Stimulated activated CD4-positive, alpha-beta T cell treated with anti-CD3 and anti-CD28 coated beads, TNF-alpha, amount 100 ng/mL, for 1 hour (primary cell): ENCODE measurements around the gene KLHL30.

Experiments
- DNase-seq, 3 donors: peaks; one replicate each; pipeline ENCODE4 v3.0.0-alpha.2; 2020; ENCODE audit warnings: low read depth in 3 of 3, low spot score in 1 of 3

Gene KLHL30

DNA sequence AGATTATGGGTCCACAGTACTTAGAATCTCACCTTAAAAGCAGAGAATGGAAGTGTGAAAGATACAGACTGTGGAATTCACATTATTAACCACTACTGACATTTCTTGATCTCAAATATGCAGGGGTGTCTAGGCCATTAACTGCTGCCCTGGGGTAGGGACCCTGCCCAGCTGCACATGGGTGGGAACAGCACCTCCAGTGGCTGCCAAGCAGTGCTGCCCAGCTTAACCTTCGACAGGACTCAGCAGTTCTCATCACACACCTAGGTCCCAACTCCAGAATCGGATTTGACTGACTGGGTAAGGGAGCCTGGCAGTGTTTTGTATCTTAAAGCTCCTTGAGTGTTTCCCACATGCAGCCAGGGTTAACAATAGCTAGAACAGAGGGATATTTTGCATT lies 35.2 kb downstream of the KLHL30 start:
- no peak for DNase-seq

DNA sequence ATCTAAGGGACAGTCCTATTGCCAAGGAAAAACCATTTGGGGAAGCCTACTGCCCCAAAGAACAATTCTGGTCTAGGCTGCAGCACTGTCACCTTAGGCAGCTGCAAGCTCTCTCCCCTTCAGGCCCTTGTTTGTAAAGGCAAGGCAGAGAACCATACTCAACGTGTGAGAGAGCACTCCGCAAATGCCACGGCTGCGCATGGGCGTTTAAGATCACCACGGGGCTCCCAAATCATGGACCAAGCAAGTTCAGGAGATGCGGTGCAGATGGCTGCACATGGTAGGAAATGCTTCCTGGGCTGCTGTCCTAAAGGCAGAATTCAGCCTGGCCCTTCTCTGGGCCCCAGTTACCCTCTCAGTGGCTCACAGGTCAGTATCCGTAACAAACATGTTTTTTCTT lies 35.8 kb downstream of the KLHL30 start:
- no peak for DNase-seq

GRCh38 chr2:238174701-238175100 lies 36.2 kb downstream of the KLHL30 start:
- DNase-seq, result no peak

GRCh38 chr2:238176613-238177012 lies 38.1 kb downstream of the KLHL30 start:
- DNase-seq, result no peak

- DNase-seq, result no peak
Observed at GRCh38 chr2:238180554-238180953, 42.1 kb downstream of the KLHL30 start.

GRCh38 chr2:238182362-238182761 lies 43.9 kb downstream of the KLHL30 start:
- DNase-seq, result no peak

DNA sequence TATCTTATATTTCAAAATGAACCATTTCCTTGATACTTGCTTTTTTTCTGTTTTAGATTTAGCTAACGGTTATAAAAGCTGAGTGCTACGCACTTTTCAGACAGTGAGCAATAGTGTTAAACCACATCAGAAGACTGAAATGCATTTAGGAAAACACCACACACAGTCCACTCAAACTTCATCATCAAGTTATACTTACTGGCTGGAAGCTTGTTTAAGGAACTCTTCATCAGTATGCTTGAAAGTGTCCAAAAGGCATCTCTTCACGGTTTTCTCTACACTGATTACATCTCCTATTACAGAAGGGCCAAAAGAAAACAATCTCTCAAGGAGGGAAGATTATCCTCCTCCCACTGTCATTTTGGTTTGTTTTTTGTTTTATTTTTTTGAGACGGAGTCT lies 45.4 kb downstream of the KLHL30 start:
- no peak for DNase-seq

GRCh38 chr2:238187618-238188548 lies 49.4 kb downstream of the KLHL30 start:
- no peak for DNase-seq

DNA sequence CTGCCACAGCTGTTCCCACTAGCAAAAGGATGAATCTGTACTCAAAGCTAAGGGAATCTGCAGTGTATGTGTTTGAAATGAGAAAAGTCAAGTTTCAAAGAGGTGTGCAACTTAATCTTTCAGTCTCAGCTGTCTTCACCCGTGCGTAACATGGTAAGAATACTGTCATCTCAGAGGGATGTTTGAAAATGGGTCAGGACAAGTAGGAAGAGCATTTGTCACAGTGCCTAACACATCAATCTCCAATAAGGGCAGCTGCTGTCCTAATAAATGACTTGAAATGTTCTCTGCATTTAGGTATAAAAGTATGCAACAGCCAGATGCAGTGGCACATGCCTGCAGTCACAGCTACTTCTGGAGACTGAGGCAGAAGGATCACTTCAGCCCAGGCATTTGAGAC lies 52.0 kb downstream of the KLHL30 start:
- no peak for DNase-seq
